Measurements from ENCODE around the gene NR5A2.

Gene NR5A2

DNA sequence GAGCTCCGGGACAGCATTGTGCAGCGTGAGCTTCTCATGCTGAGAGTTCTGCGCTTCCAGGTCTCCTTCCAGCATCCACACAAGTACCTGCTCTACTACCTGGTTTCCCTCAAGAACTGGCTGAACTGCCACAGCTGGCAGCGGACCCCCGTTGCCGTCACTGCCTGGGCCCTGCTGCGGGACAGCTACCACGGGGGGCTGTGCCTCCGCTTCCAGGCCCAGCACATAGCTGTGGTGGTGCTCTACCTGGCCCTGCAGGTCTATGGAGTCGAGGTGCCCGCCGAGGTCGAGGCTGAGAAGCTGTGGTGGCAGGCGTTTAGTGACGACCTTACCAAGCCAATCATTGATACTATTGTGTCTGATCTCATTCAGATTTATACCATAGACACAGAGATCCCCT, 186.4 kb downstream of the NR5A2 start:
- no peak overlapping the region for H2AFZ ChIP-seq (ENCODE audit: low read length)

DNA sequence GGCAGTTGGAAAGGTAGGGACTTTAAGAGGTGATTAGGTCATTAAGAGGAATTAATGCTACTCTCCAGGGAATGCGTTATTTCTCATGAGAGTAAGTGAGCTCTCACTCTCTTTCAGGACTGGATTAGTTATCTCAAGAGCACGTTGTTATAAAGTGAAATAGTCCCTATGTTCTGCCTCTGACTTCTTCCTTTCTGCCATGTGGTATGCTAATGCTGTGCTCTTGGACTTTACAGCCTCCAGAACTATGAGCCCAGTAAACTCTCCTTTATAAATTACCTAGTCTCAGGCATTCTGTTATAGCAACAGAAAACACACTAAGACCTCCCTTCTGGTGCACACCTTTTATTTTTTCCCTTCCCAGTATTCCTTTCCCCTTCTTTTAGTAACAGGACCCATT, 187.8 kb downstream of the NR5A2 start:
- no peaks in the 10 kb centered on the region for H3K79me2 ChIP-seq (ENCODE audit: insufficient read depth, low read length)
- no peak overlapping the region for H3K4me2 ChIP-seq (ENCODE audit: low read length)

More for the DNA sequence above, 186.4 kb downstream of the NR5A2 start:
- Histone ChIP-seq H3K27ac (ENCODE audit: low read depth, low read length, poor library complexity, severe bottlenecking) (no peak overlapping the region), H4K20me1 (ENCODE audit: insufficient read depth, low read length) (no peaks in the 10 kb centered on the region), H3K9me2 (ENCODE audit: low read depth, low read length) (no peaks in the 10 kb centered on the region), H3K9me3 (ENCODE audit: low read length) (no peaks in the 10 kb centered on the region), H3K36me3 (ENCODE audit: insufficient read depth, low read length) (no peaks in the 10 kb centered on the region), H3K4me2 (ENCODE audit: low read length) (no peak overlapping the region), H3K4me1 (ENCODE audit: insufficient read depth, low read length, severe bottlenecking) (peaks cover 3% of the 10 kb centered on the region), H3K27me3 (ENCODE audit: insufficient read depth, low read length) (0 out of 2 replicates have a peak, but pooled peaks cover 5% of the 10 kb centered on the region), H3K9ac (ENCODE audit: low read length) (no peak overlapping the region), H3F3A (ENCODE audit: insufficient read depth, low read length) (no peaks in the 10 kb centered on the region), H3K79me2 (ENCODE audit: insufficient read depth, low read length) (no peaks in the 10 kb centered on the region), H3K4me3 (ENCODE audit: low read depth, low read length, poor library complexity, severe bottlenecking) (no peak overlapping the region)
- no peak for TF ChIP-seq EZH2 (IDR thresholded peaks at IDR 0.05; ENCODE audit: borderline replicate concordance, low read length)
- TF ChIP-seq, protein P1, sequence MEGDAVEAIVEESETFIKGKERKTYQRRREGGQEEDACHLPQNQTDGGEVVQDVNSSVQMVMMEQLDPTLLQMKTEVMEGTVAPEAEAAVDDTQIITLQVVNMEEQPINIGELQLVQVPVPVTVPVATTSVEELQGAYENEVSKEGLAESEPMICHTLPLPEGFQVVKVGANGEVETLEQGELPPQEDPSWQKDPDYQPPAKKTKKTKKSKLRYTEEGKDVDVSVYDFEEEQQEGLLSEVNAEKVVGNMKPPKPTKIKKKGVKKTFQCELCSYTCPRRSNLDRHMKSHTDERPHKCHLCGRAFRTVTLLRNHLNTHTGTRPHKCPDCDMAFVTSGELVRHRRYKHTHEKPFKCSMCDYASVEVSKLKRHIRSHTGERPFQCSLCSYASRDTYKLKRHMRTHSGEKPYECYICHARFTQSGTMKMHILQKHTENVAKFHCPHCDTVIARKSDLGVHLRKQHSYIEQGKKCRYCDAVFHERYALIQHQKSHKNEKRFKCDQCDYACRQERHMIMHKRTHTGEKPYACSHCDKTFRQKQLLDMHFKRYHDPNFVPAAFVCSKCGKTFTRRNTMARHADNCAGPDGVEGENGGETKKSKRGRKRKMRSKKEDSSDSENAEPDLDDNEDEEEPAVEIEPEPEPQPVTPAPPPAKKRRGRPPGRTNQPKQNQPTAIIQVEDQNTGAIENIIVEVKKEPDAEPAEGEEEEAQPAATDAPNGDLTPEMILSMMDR (IDR thresholded peaks at IDR 0.05; ENCODE audit: low read length): no peak

DNA sequence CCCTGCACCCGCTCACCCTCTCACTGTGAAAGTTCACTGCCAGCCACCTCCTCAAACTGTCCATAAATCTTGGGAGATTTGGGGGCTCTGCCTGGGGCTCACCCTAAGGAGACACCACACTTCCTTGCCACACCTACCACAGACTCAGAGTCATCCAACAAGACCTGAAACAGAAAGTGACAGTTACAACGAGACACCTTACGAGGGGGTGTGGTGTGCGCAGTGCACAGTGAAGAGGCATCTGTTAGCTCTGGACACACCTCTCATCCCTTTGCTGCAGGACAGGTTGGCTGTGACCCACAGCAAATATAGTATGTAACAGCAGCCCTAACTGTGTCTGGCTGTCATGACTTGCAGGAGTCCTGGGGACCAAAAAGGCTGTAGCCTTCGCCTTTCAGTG, 190.2 kb downstream of the NR5A2 start:
- Histone ChIP-seq H3K4me2 (ENCODE audit: low read length) (no peak overlapping the region), H4K20me1 (ENCODE audit: insufficient read depth, low read length) (no peaks in the 10 kb centered on the region), H3K4me3 (ENCODE audit: low read depth, low read length, poor library complexity, severe bottlenecking) (no peak overlapping the region), H3K9ac (ENCODE audit: low read length) (no peak overlapping the region), H3K9me2 (ENCODE audit: low read depth, low read length) (no peaks in the 10 kb centered on the region), H3K27me3 (ENCODE audit: insufficient read depth, low read length) (0 out of 2 replicates have a peak, but pooled peaks cover 5% of the 10 kb centered on the region), H3K4me1 (ENCODE audit: insufficient read depth, low read length, severe bottlenecking) (peaks cover 3% of the 10 kb centered on the region), H3K36me3 (ENCODE audit: insufficient read depth, low read length) (no peaks in the 10 kb centered on the region), H3F3A (ENCODE audit: insufficient read depth, low read length) (no peaks in the 10 kb centered on the region), H3K79me2 (ENCODE audit: insufficient read depth, low read length) (no peaks in the 10 kb centered on the region), H2AFZ (ENCODE audit: low read length) (no peak overlapping the region), H3K9me3 (ENCODE audit: low read length) (no peaks in the 10 kb centered on the region), H3K27ac (ENCODE audit: low read depth, low read length, poor library complexity, severe bottlenecking) (no peak overlapping the region)
- TF ChIP-seq, protein P1 (IDR thresholded peaks at IDR 0.05; ENCODE audit: low read length): no peak
- TF ChIP-seq EZH2 (IDR thresholded peaks at IDR 0.05; ENCODE audit: borderline replicate concordance, low read length): no peak

More for the DNA sequence above, 187.8 kb downstream of the NR5A2 start:
- H4K20me1 ChIP-seq (ENCODE audit: insufficient read depth, low read length): no peaks in the 10 kb centered on the region
- H3K27me3 ChIP-seq (ENCODE audit: insufficient read depth, low read length): 0 out of 2 replicates have a peak, but pooled peaks cover 5% of the 10 kb centered on the region
- no peaks in the 10 kb centered on the region for H3F3A ChIP-seq (ENCODE audit: insufficient read depth, low read length)
- no peaks in the 10 kb centered on the region for H3K9me2 ChIP-seq (ENCODE audit: low read depth, low read length)
- H3K36me3 ChIP-seq (ENCODE audit: insufficient read depth, low read length): no peaks in the 10 kb centered on the region
- no peak overlapping the region for H3K9ac ChIP-seq (ENCODE audit: low read length)
- H3K4me1 ChIP-seq (ENCODE audit: insufficient read depth, low read length, severe bottlenecking): peaks cover 3% of the 10 kb centered on the region
- no peak overlapping the region for H2AFZ ChIP-seq (ENCODE audit: low read length)
- no peak overlapping the region for H3K27ac ChIP-seq (ENCODE audit: low read depth, low read length, poor library complexity, severe bottlenecking)
- H3K9me3 ChIP-seq (ENCODE audit: low read length): no peaks in the 10 kb centered on the region
- no peak overlapping the region for H3K4me3 ChIP-seq (ENCODE audit: low read depth, low read length, poor library complexity, severe bottlenecking)
- TF ChIP-seq, protein P1 (IDR thresholded peaks at IDR 0.05; ENCODE audit: low read length): no peak
- no peak for TF ChIP-seq EZH2 (IDR thresholded peaks at IDR 0.05; ENCODE audit: borderline replicate concordance, low read length)

All from OCI-LY1 (cell line).